NCI-H128 (cell line): ENCODE results near the gene SEZ6L2.

ENCODE experiments used
- DNase-seq: peaks from one replicate; lab custom pipeline; 2025; ENCODE audit not compliant: unreplicated experiment; lab: John Stamatoyannopoulos, UW

Gene SEZ6L2

DNA sequence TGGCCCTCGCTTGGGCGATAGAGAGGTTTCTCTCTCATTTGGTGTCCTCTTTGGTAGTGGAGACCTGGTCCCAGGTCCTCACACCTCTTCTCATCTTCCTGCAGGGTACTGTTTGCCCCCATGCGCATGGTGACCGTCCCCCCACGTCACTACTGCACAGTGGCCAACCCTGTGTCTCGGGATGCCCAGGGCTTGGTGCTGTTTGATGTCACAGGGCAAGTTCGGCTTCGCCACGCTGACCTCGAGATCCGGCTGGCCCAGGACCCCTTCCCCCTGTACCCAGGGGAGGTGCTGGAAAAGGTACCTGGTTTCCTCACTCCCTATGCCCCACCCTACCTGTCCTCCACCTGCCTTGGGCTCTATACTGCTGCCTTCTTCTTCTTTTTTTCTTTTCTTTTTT, 68.6 kb downstream of the SEZ6L2 start:
- DNase-seq, result no peak

DNA sequence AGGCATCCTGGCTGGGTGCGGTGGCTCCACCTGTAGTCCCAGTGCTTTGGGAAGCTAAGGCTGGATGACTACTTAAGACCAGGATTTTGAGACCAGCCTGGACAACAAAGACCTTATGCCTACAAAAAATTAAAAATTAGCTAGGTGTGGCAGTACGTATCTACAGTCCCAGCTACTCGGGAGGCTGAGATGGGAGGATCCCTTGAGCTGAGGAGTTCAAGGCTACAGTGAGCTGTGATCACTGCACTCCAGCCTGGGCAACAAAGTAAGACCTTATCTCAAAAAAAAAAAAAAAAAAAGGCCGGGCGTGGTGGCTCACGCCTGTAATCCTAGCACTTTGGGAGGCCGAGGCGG, 73.0 kb downstream of the SEZ6L2 start:
- DNase-seq, result no peak

DNA sequence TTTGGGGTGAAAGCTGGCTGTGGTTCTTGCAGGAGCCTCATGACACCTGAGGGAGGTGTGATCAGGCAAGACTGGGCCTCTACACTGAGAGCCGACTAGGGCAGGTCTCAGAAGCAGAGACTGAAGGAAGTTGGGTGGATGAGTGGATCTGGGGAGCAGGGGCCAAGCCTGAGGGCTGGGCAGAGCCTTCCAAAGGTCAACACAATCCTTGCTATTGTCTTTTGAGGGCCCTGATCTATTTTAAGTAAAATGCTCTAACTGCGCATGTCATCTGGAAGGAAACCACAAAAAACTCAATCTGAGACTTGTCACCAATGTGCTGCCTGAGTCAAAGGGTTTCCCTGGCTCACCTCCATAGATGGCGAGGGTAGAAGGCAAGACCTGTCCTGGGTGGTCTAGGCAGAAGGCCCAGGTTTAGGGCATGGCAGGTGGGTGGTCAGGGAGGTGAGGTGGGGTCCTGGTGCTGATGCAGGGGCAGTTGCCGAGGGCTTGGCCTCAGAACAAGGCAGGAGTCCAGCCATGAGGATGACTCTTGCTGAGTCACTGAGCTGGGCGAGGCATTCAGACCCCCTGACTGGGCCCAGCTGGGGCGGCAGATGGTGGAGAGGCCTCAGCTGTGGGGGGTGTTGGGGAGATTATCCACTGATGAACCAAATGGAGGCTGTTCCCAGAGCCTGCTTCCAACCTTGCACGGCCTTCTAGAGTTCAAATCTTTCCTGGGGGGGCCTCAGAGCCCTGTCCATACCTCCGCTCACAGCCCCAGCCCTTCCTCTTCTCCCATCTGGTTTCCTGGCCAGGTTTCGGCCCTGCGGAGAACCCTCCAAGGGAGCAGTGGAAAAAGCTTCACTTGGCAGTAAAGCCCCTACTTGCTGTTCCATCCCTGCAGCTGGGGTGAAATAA, 74.0 kb downstream of the SEZ6L2 start:
- no peak for DNase-seq

DNA sequence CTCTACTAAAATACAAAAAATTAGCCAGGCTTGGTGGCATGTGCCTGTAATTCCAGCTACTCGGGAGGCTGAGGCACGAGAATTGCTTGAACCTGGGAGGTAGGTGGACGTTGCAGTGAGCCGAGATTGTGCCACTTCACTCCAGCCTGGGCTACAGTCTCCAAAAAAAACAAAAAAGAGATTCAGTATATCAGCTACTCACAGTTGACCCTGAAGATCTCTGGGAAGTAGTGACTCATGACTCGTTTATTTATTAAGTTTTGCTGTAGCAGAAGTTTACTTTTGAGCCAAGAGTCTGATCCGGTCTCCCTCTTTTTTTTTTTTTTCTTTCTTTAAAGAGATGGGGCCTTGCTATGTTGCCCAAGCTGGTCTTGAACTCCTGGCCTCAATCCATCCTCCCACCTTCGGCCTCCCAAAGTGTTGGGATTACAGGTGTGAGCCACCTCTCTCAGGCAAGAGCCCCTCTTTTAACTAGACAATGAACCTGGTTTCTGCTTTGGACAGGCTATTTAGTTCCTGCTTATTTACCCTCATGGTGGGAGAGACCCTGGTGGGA, 74.7 kb downstream of the SEZ6L2 start:
- DNase-seq, result no peak

DNA sequence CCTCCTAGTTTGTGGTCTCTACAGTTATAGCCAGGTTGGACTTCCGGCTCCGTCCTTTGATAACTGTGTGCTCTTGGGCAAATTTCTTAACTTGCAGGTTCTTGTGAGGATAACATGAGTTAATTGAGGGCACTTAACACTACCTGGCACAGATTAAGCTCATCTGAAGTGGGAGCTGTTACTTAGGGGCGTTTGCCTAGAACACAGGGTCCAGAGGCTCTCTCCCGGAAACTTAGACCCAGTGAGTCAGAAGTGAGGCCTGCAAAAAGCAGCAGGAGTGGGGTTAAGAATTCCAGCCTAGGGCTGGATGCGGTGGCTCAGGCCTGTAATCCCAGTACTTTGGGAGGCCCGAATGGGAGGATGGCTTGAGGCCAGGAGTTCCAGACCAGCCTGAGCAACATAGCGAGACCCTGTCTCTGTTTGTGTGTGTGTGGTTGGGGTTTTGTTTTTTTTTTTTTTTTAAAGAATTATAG, 77.7 kb downstream of the SEZ6L2 start:
- DNase-seq, result no peak
